Measurements from ENCODE around the gene NKX6-2. TPM values are rescaled to one million over a fixed set of nuclear protein-coding genes. Genes with fewer than 3 reads are reported as not detected.
"Not testable (repeated sequence)": the region's sequence is repeated elsewhere in the genome, so short reads cannot be mapped to it uniquely, and the experiment has no call there.

NKX6-2 gene
- total RNA-seq, 2 donors from 2014 or later: 5.0 TPM; not detected in 1

DNA sequence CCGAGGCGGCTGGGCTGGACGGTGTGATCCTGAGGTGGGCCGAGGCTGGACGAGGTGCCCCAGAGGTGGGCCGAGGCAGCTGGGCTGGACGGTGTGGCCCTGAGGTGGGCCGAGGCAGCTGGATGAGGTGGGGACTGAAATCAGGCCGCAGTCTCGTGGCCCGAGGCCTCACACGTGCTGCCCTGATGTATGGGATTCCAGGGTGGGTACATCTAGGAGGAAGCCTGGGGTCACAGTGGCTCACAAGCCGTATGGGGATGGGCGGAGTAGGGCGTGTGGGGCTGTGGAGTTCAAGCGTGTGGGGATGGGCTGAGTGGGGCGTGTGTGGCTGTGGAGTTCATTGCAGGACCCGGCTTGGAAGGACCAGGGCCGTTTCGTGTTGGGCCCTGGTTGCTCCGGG is 12.5 kb upstream of the NKX6-2 start:
- Histone ChIP-seq H3K27ac (no peak overlapping the region), H3K4me3 (no peak overlapping the region), H3K4me1 (replicated peaks) (no peaks in the 10 kb centered on the region), H3K27me3 (replicated peaks; ENCODE audit: insufficient read depth) (no peaks in the 10 kb centered on the region), H3K9me3 (no peaks in the 10 kb centered on the region), H3K36me3 (no peaks in the 10 kb centered on the region)
- no peak for TF ChIP-seq POLR2A (IDR thresholded peaks at IDR 0.05)
- intact Hi-C loops (cut with DNase I): no loop called here
- DNase-seq (ENCODE audit: low spot score): no peak
- 90% methylated on average over 21 of the region's 21 CpGs for whole genome bisulfite sequencing

- DNase-seq (ENCODE audit: low spot score); H3K27ac ChIP-seq; H3K9me3 ChIP-seq; H3K4me3 ChIP-seq; H3K36me3 ChIP-seq; intact Hi-C loops (cut with DNase I); H3K4me1 ChIP-seq (replicated peaks); H3K27me3 ChIP-seq (replicated peaks; ENCODE audit: insufficient read depth): not testable (repeated sequence)
- WGBS: 92% methylated on average over 32 of the region's 32 CpGs
Measured at GRCh38 chr10:132797986-132798385, 12.0 kb upstream of the NKX6-2 start.

DNA sequence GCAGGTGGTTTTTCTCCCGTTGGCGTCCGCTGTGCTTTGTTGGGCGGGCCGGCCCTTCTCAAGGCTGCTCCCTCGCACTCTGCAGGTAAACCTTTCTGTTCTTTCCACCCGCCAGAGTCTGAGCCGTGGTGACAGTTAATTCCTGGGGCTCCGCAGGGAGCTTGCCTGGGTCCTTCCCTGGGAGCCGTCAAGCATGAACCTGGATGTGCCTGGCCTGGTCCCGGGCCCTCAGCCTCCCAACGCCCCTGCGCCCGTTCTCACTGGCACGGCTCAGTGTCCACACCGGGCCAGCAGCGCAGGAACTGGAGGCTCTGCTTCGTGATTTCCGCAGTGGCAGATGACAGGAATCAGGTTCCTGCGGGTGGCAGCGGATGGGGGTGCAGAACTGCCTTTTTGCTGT is 10.9 kb upstream of the NKX6-2 start:
- DNase-seq (ENCODE audit: low spot score): no peak
- Histone ChIP-seq H3K4me1 (replicated peaks) (no peaks in the 10 kb centered on the region), H3K9me3 (no peaks in the 10 kb centered on the region), H3K27me3 (replicated peaks; ENCODE audit: insufficient read depth) (no peaks in the 10 kb centered on the region), H3K36me3 (no peaks in the 10 kb centered on the region), H3K4me3 (no peak overlapping the region), H3K27ac (no peak overlapping the region)
- TF ChIP-seq POLR2A (IDR thresholded peaks at IDR 0.05) (no peak), POLR2AphosphoS5 (IDR thresholded peaks at IDR 0.05) (no peak)
- TF ChIP-seq, protein P1, sequence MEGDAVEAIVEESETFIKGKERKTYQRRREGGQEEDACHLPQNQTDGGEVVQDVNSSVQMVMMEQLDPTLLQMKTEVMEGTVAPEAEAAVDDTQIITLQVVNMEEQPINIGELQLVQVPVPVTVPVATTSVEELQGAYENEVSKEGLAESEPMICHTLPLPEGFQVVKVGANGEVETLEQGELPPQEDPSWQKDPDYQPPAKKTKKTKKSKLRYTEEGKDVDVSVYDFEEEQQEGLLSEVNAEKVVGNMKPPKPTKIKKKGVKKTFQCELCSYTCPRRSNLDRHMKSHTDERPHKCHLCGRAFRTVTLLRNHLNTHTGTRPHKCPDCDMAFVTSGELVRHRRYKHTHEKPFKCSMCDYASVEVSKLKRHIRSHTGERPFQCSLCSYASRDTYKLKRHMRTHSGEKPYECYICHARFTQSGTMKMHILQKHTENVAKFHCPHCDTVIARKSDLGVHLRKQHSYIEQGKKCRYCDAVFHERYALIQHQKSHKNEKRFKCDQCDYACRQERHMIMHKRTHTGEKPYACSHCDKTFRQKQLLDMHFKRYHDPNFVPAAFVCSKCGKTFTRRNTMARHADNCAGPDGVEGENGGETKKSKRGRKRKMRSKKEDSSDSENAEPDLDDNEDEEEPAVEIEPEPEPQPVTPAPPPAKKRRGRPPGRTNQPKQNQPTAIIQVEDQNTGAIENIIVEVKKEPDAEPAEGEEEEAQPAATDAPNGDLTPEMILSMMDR (IDR thresholded peaks at IDR 0.05): no peak
- 83% methylated on average over 21 of the region's 21 CpGs for WGBS
- intact Hi-C loops (cut with DNase I): no loop called here

DNA sequence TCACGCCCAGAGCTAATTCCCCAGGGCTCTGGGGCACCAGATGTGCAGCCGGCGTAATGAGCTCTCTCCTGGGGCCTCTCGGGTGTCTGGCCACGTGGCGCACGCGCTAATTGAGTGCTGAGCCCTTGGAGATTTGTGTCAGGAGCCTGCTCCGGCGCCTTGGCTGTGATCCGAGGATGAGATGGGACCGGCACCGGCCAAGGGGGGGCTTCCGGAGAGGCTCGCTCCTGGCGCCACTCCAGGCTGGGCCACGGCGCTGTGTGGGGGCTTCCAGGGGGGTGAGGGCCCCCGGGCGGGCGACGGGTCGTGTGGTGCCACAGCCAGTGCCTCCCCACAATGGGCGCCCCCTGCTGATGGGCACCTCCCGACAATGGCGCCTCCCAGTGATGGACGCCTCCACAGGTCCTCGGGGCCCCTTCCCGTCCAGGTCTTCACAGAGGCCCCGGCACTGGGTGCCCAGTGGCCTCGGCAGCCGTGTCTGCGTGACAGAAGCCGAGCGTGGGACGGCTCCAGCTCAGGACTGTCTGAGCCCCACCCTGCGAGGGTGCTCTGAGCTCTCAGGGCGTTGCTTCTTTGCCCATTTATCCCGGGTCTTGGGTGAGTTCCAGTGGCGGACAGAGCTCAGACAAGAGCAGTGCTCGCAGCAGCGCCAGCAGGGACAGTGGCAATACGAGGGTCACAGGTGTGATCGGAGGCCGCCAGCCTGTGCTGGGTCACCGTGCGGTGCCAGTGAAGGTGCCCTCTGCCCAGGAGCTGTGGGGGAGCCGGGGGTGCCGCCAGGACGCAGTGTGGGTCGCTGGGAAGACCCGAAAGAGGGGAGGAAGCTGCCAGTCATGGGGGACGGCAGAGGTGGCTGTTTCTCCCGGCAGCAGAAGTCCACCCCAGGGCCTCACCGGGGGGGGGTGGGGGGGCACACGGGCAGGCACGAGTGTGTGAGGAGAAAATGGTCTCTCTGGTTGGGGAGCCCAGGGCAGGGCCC is 8.2 kb upstream of the NKX6-2 start:
- intact Hi-C loops (cut with DNase I): no loop called here
- H3K36me3 ChIP-seq: no peaks in the 10 kb centered on the region
- H3K27me3 ChIP-seq (replicated peaks; ENCODE audit: insufficient read depth): peaks cover under 1% of the 10 kb centered on the region
- no peak overlapping the region for H3K4me3 ChIP-seq
- H3K9me3 ChIP-seq: no peaks in the 10 kb centered on the region
- H3K27ac ChIP-seq: no peak overlapping the region
- no peak for DNase-seq (ENCODE audit: low spot score)
- WGBS: 56% methylated on average over 46 of the region's 57 CpGs
- H3K4me1 ChIP-seq (replicated peaks): no peaks in the 10 kb centered on the region
- no peak for TF ChIP-seq POLR2AphosphoS5 (IDR thresholded peaks at IDR 0.05)
- TF ChIP-seq, protein P1 (IDR thresholded peaks at IDR 0.05): no peak
- TF ChIP-seq POLR2A (IDR thresholded peaks at IDR 0.05): no peak

- no peak overlapping the region for H3K27ac ChIP-seq
- no peaks in the 10 kb centered on the region for H3K36me3 ChIP-seq
- no peak overlapping the region for H3K4me3 ChIP-seq
- DNase-seq (ENCODE audit: low spot score): no peak
- 90% methylated on average over 8 of the region's 9 CpGs for WGBS
- H3K4me1 ChIP-seq (replicated peaks): no peaks in the 10 kb centered on the region
- intact Hi-C loops (cut with DNase I): no loop called here
- H3K27me3 ChIP-seq (replicated peaks; ENCODE audit: insufficient read depth): peaks cover 8% of the 10 kb centered on the region
- H3K9me3 ChIP-seq: no peaks in the 10 kb centered on the region
- TF ChIP-seq POLR2A (IDR thresholded peaks at IDR 0.05): no peak
- TF ChIP-seq, protein P1 (IDR thresholded peaks at IDR 0.05): no peak
- no peak for TF ChIP-seq POLR2AphosphoS5 (IDR thresholded peaks at IDR 0.05)
Measured at GRCh38 chr10:132793213-132793612, 7.3 kb upstream of the NKX6-2 start.

DNA sequence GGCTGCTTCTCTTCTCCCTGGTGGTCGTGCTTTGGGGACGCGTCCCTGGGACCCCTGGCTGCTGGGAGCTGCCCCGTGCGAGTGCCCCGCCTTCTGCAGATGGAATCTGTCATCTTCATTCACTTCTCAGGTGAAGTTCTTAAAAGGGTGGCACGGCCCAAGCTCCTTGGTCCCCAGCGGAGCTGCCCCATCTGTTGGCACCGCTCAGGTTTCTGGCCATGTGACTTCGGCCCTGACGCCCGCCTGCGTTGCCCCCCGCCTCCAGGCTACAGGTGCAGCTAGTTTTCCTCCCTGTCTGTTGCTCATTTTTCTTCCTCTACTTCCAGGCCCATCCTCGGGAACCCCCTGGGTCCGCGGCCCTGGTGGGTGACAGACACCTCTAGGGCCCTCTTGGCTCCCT is 6.8 kb upstream of the NKX6-2 start:
- DNase-seq (ENCODE audit: low spot score): no peak
- H3K27ac ChIP-seq: no peak overlapping the region
- no peaks in the 10 kb centered on the region for H3K9me3 ChIP-seq
- peaks cover 4% of the 10 kb centered on the region for H3K4me1 ChIP-seq (replicated peaks)
- 88% methylated on average over 17 of the region's 17 CpGs for WGBS
- H3K27me3 ChIP-seq (replicated peaks; ENCODE audit: insufficient read depth): peaks cover 10% of the 10 kb centered on the region
- TF ChIP-seq, protein P1 (IDR thresholded peaks at IDR 0.05): no peak
- TF ChIP-seq POLR2AphosphoS5 (IDR thresholded peaks at IDR 0.05) (no peak), POLR2A (IDR thresholded peaks at IDR 0.05) (no peak)
- intact Hi-C loops (cut with DNase I): no loop called here
- no peak overlapping the region for H3K4me3 ChIP-seq
- H3K36me3 ChIP-seq: no peaks in the 10 kb centered on the region

DNA sequence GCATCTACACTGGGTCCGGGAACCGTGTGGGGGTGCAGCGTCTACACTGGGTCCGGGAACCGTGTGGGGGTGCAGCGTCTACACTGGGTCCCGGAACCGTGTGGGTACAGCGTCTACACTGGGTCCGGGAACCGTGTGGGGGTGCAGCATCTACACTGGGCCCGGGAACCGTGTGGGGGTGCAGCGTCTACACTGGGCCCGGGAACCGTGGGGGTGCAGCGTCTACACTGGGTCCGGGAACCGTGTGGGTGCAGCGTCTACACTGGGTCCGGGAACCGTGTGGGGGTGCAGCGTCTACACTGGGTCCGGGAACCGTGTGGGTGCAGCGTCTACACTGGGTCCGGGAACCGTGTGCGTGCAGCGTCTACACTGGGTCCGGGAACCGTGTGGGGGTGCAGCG is 6.2 kb upstream of the NKX6-2 start:
- WGBS: 93% methylated on average over 32 of the region's 33 CpGs
- H3K36me3 ChIP-seq; H3K4me3 ChIP-seq; H3K27ac ChIP-seq; H3K9me3 ChIP-seq; intact Hi-C loops (cut with DNase I); DNase-seq (ENCODE audit: low spot score): not testable (repeated sequence)
- Histone ChIP-seq H3K27me3 (replicated peaks; ENCODE audit: insufficient read depth) (peaks cover 16% of the 10 kb centered on the region), H3K4me1 (replicated peaks) (peaks cover 10% of the 10 kb centered on the region)
